ENCODE measurements around the gene ZNF280A.
"Not testable (repeated sequence)": the region's sequence is repeated elsewhere in the genome, so short reads cannot be mapped to it uniquely, and the experiment has no call there.

ZNF280A gene

DNA sequence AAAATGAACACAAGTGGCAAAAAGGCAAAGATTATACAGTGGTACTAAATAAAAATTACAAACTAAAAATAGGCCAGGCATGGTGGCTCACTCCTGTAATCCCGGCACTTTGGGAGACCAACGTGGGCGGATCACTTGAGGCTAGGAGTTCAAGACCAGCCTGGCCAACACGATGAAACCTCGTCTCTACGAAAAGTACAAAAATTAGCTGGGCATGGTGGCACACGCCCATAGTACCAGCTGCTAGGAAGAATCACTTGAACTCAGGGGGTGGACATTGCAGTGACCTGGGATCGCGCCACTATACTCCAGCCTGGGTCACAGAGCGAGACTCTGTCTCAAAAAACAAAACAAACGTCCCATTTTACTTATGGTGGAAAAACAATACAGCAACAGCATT, 36.0 kb downstream of the ZNF280A start:
- H3K36me3 Mint-ChIP-seq, result peaks cover 22% of the 10 kb centered on the region
- peaks cover 2% of the 10 kb centered on the region for H3K4me1 Mint-ChIP-seq
- no peak overlapping the region for H3K27ac Mint-ChIP-seq
- no peaks in the 10 kb centered on the region for H3K9me3 Mint-ChIP-seq
- no peaks in the 10 kb centered on the region for H3K27me3 Mint-ChIP-seq
- ATAC-seq (ENCODE audit: low read depth), result no peak
- no peak overlapping the region for H3K4me3 Mint-ChIP-seq
- no peak for DNase-seq (ENCODE audit: low spot score in 2 of 2)

DNA sequence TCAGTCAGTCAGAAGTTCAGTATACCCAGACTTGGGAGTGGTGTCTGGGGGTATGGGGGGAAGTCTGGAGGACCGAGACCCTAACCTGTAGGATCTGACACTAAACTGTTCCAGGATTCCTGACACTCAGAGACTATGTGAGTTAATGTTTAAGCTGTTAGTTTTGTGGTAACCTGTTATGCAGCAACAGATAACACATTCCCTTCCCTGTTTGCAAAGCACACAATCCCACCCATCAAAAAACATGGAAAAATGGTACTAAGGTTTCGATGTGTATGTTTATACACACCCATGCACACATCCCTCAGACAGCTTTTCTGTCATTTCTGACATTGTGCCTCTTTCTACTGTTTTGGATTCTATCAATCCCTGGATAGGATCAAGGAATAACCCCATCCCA, 39.1 kb downstream of the ZNF280A start:
- Mint-ChIP-seq H3K4me1 (peaks cover 2% of the 10 kb centered on the region), H3K9me3 (no peaks in the 10 kb centered on the region), H3K36me3 (peaks cover 8% of the 10 kb centered on the region), H3K27me3 (no peaks in the 10 kb centered on the region), H3K27ac (no peak overlapping the region), H3K4me3 (no peak overlapping the region)
- ATAC-seq (ENCODE audit: low read depth), result no peak
- no peak for DNase-seq (ENCODE audit: low spot score in 2 of 2)

DNA sequence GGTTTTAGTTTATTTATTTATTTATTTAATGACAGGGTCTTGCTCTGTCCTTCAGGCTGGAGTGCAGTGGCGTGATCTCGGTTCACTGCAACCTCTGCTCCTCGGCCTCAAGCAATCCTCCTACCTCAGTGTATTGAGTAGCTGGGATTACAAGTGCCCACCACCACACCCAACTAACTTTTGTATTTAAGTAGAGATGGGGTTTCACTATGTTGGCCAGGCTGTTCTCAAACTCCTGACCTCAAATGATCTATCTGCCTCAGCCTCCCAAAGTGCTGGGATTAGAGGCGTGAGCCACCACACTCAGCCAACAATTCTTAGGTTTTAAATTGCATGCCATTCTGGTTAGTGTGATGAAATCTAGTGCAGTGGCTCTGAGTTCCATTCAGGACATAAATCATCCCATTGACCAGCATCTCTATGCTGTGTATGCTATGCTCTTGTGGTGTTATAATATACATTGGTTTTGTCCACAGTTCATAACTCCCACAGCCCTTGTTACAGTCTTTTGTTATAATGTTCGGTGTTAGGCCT, 40.0 kb downstream of the ZNF280A start:
- peaks cover 4% of the 10 kb centered on the region for H3K4me1 Mint-ChIP-seq
- no peaks in the 10 kb centered on the region for H3K27me3 Mint-ChIP-seq
- H3K36me3 Mint-ChIP-seq, result peaks cover 4% of the 10 kb centered on the region
- ATAC-seq (ENCODE audit: low read depth) (no peak), DNase-seq (ENCODE audit: low spot score in 2 of 2) (no peak)
- no peak overlapping the region for H3K27ac Mint-ChIP-seq
- H3K9me3 Mint-ChIP-seq, result no peaks in the 10 kb centered on the region
- no peak overlapping the region for H3K4me3 Mint-ChIP-seq

DNA sequence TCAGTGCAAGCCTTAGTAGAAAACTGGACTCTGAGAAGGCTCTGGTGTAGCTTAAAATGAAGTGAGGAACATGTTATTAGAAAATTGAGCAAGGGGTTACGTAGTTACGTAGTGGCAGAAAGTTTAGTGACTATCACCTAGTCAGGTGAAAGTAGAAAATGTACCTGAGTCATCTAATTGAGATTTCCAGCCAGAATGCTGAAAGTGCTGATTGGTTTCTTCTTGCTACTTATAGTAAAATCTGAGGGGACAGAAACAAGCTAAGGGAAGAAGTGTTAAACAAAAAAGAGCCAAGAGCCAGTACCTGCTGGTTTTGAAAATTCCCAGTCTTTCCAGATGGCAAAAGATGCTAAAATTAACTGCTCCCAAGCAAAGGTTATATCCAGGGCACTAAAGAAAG, 41.0 kb downstream of the ZNF280A start:
- H3K9me3 Mint-ChIP-seq, result no peaks in the 10 kb centered on the region
- H3K4me1 Mint-ChIP-seq, result peaks cover 4% of the 10 kb centered on the region
- H3K4me3 Mint-ChIP-seq, result no peak overlapping the region

DNA sequence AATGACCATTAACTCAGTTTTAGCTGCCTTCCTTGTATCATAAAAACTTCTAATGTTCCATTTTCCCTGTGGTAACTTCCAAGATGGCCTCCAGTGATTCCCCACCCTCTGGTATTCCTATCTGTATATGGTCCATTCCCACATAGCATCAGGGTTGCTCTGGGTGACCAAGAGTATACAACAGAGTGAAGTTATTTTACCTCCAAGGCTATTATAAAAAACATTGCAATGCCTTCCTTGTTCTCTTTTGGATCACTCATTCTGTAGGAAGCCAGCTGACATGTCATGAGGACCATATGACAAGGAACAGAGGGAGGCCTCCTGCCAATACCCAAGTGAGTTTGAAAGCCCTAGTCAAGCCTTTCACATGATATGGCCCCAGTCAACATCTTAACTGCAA, 41.6 kb downstream of the ZNF280A start:
- Mint-ChIP-seq H3K36me3 (no peaks in the 10 kb centered on the region), H3K4me3 (no peak overlapping the region), H3K9me3 (no peaks in the 10 kb centered on the region), H3K27me3 (no peaks in the 10 kb centered on the region), H3K27ac (no peak overlapping the region), H3K4me1 (peaks cover 4% of the 10 kb centered on the region)
- DNase-seq (ENCODE audit: low spot score in 2 of 2), result no peak
- no peak for ATAC-seq (ENCODE audit: low read depth)

More for the DNA sequence above, 41.0 kb downstream of the ZNF280A start:
- Mint-ChIP-seq H3K27me3 (no peaks in the 10 kb centered on the region), H3K27ac (no peak overlapping the region), H3K36me3 (no peaks in the 10 kb centered on the region)
- ATAC-seq (ENCODE audit: low read depth) (no peak), DNase-seq (ENCODE audit: low spot score in 2 of 2) (no peak)

DNA sequence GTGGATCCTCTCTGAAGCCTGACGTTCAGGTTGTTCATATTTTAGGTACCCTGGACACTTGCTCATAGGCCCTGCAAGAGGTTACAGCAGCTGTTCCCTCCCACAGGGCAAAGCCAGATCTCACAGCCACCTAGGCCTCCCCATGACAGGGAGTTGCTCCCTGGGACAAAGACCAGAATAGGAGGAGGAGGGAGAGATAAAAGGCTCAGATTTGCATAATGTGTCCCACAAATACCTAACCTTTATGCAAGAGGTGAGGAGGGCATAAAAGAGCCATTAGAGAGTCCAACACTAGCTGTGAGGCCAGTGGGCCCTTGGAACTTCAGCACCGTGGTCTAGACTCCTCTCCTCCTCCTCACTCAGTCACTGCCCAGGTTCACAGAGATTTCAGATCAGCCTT, 45.3 kb downstream of the ZNF280A start:
- H3K4me3 Mint-ChIP-seq, result no peak overlapping the region
- H3K4me1 Mint-ChIP-seq, result peaks cover 2% of the 10 kb centered on the region
- no peak for ATAC-seq (ENCODE audit: low read depth)
- no peaks in the 10 kb centered on the region for H3K36me3 Mint-ChIP-seq
- H3K27me3 Mint-ChIP-seq, result no peaks in the 10 kb centered on the region
- no peak for DNase-seq (ENCODE audit: low spot score in 2 of 2)
- H3K9me3 Mint-ChIP-seq, result no peaks in the 10 kb centered on the region
- H3K27ac Mint-ChIP-seq, result no peak overlapping the region

DNA sequence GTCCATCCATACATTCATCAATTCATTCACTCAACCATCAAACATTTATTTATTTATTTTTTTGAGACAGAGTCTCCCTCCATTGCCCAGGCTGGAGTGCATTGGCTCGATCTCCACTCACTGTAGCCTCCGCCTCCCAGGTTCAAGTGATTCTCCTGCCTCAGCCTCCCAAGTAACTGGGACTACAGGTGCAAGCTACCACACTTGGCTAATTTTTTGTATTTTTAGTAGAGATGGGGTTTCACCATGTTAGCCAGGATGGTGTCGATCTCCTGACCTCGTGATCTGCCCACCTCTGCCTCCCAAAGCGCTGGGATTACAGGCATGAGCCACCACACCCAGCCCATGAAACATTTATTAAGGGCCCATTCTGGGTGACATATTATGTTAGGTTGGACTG, 49.0 kb downstream of the ZNF280A start:
- H3K27me3 Mint-ChIP-seq; H3K36me3 Mint-ChIP-seq; DNase-seq (ENCODE audit: low spot score in 2 of 2); H3K4me3 Mint-ChIP-seq; H3K4me1 Mint-ChIP-seq; H3K9me3 Mint-ChIP-seq; H3K27ac Mint-ChIP-seq; ATAC-seq (ENCODE audit: low read depth): not testable (repeated sequence)

DNA sequence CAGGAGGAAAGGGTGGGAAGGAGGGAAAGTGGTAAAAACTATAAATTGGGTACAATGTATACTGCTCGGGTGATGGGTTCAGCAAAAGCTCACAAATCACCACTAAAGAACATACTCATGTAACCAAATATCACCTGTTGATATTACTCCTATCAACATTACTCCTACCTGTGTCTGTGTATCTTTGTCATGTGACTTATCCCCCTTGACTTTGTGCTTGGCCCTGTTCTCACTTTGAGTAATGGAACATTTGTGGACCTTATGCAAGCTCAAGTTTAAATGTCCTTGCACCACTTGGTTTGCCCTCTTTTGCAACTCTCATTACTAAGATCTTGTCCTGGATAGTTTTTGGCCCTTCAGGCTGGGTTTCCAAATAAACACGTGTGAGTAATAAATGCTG, 50.5 kb downstream of the ZNF280A start:
- Mint-ChIP-seq H3K4me1 (no peaks in the 10 kb centered on the region), H3K27me3 (no peaks in the 10 kb centered on the region), H3K36me3 (peaks cover 3% of the 10 kb centered on the region), H3K27ac (no peak overlapping the region), H3K4me3 (no peak overlapping the region), H3K9me3 (peaks cover 5% of the 10 kb centered on the region)
- ATAC-seq (ENCODE audit: low read depth) (no peak), DNase-seq (ENCODE audit: low spot score in 2 of 2) (no peak)

DNA sequence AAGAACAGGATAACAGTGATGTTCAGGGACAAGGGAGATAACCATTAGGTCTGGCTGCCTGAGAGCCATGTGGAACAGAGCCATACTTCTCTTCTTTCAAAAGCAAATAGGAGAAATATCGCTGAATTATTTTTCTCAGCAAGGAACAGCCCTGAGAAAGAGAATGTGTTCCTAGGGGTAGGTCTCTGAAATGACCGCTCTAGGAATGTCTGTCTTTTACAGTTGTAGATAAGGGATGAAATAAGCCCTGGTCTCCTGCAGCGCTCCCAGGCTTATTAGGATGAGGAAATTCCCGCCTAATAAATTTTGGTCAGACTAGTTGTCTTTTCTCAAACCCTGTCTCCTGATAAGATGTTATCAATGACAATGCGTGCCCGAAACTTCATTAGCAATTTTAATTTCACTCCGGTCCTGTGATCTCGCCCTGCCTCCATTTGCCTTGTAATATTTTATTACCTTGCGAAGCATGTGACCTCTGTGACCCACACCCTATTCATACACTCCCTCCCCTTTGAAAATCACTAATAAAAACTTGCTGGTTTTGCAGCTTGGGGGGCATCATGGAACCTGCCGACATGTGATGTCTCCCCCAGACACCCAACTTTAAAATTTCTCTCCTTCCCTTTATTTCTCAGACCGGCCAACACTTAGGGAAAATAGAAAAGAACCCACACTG, 51.1 kb downstream of the ZNF280A start:
- not testable (repeated sequence) for H3K9me3 Mint-ChIP-seq; H3K4me3 Mint-ChIP-seq; H3K36me3 Mint-ChIP-seq; H3K27ac Mint-ChIP-seq; ATAC-seq (ENCODE audit: low read depth); H3K27me3 Mint-ChIP-seq; H3K4me1 Mint-ChIP-seq; DNase-seq (ENCODE audit: low spot score in 2 of 2)

DNA sequence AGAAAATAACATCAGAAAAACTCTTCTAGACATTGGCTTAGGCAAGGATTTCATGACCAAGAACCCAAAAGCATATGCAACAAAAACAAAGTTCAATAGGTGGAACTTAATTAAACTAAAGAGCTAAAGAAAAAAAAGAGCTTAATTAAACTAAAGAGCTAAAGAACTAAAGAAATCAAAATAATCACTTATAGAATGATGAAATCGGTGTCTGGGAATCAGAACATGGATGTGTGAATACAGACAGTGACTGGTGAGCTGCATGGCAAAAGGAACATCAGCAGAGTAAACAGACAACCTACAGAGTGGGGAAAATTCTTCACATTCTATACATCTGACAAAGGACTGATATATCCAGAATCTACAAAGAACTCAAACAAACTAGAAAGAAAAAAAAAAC, 53.0 kb downstream of the ZNF280A start:
- Mint-ChIP-seq H3K27ac (no peak overlapping the region), H3K36me3 (peaks cover 3% of the 10 kb centered on the region), H3K9me3 (peaks cover 5% of the 10 kb centered on the region), H3K4me1 (peaks cover 7% of the 10 kb centered on the region), H3K4me3 (no peak overlapping the region), H3K27me3 (peaks cover 3% of the 10 kb centered on the region)
- ATAC-seq (ENCODE audit: low read depth), result no peak
- no peak for DNase-seq (ENCODE audit: low spot score in 2 of 2)

DNA sequence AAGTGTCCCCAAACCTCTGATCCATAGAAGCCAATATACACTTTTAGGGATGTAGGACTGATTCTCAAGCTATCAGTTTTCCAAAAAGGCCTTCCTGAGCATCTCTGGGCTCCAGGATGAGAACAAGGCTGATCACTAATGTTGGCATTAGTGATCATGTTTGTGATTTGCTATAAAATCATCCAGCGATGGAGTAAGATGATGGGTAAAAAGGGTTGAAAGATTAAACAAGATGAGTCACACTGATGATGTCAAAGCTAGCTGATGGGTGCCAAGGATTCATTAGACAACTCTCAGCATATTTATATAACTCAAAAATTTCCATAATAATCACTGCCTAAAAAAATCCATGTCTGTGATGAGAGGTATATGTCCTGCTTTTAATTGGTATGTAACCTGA, 54.3 kb downstream of the ZNF280A start:
- no peak for DNase-seq (ENCODE audit: low spot score in 2 of 2)
- ATAC-seq (ENCODE audit: low read depth), result no peak
- Mint-ChIP-seq H3K4me3 (no peak overlapping the region), H3K27me3 (peaks cover 3% of the 10 kb centered on the region), H3K9me3 (peaks cover 5% of the 10 kb centered on the region), H3K27ac (no peak overlapping the region), H3K4me1 (peaks cover 7% of the 10 kb centered on the region), H3K36me3 (peaks cover 3% of the 10 kb centered on the region)

DNA sequence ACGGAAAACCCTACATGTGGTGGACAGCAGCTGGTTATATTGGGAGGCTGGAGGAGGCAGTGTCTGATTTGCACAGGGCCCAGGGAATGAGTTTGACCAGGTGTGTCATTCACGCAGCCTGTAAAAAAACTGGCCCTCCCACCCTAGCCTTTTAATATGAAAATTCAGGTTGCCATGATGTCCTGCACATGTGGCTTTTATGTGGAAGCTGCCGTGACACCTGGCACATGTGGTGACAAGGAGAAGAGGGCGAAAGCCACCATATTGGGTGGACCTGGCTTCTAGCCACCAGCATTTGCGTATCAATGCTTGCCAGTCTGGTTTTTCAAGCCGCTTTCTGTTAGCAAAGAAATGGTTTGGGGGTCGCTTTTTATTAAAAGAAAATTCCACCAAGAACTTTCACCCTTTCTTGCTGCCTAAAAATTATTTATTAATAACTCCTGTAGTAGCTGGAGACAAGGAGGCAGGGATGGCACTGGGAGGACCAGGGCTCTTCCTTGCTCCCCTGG, 54.9 kb downstream of the ZNF280A start:
- Mint-ChIP-seq H3K4me3 (no peak overlapping the region), H3K27me3 (peaks cover 3% of the 10 kb centered on the region), H3K27ac (no peak overlapping the region), H3K36me3 (peaks cover 3% of the 10 kb centered on the region), H3K4me1 (peaks cover 7% of the 10 kb centered on the region), H3K9me3 (peaks cover 8% of the 10 kb centered on the region)
- ATAC-seq (ENCODE audit: low read depth) (no peak), DNase-seq (ENCODE audit: low spot score in 2 of 2) (no peak)

DNA sequence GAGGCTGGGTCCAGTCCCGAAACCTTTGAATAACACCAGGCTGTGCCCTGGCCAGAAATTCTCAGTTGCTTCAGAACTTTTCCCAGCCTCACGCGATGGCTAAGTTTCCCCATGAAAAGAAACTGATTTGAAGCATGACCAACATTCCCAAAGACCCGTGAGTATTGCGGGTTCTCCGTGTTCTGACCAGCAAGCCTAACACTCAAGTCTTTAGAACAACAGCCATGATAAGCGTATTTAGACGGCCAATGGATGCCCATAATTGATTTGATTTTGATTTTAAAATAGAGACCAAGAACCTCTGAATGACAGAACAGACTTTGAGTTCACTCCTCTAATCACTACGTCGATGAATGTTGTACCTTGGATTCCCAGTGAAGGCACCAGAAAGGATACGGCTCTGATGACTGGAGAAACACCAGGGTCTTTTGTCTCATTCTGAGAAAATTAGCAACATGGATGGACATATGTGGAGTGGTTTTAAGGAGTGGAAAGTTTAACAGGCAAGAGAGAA, 55.5 kb downstream of the ZNF280A start:
- peaks cover 8% of the 10 kb centered on the region for H3K9me3 Mint-ChIP-seq
- peaks cover 3% of the 10 kb centered on the region for H3K27me3 Mint-ChIP-seq
- no peak overlapping the region for H3K27ac Mint-ChIP-seq

DNA sequence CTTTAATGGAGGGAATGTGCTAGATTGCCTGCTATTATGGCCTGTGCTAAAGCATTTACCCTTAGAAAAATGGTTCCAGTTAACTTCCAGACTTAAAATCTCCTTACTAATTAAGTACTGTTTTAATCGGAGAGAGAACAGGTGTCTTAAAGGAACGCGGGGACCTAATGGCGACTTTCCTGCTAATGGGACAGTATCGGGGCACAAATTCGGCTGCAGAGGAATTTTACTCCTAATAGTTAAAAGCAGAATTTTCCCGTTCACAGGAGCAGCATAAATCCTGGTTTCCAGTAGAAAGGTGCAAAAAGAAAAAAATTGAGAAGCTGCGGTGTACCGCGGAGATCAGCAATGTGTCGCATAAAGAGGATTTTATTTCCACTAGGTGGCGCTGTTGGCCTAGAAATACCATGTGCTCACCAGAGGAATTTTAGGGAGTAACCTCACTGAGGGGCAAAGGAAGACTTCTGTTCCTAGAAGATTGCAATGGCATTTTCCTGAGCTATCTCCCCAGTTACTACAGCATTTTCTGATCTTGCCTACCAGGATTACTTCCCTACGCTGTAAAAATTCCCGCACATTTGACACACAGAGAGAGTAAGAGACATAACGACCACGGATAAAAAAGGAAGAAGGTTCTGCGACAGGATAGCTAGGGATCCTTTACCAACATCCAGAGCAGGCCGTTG, 56.1 kb downstream of the ZNF280A start:
- DNase-seq (ENCODE audit: low spot score in 2 of 2), result peak; percentile 47 to 71
- Mint-ChIP-seq H3K9me3 (peaks cover 4% of the 10 kb centered on the region), H3K27ac (no peak overlapping the region), H3K36me3 (no peaks in the 10 kb centered on the region), H3K4me1 (peaks cover 7% of the 10 kb centered on the region), H3K4me3 (no peak overlapping the region), H3K27me3 (peaks cover 3% of the 10 kb centered on the region)
- peak; percentile 78 for ATAC-seq (ENCODE audit: low read depth)

More for the DNA sequence above, 55.5 kb downstream of the ZNF280A start:
- Mint-ChIP-seq H3K4me3 (no peak overlapping the region), H3K36me3 (peaks cover 3% of the 10 kb centered on the region), H3K4me1 (peaks cover 7% of the 10 kb centered on the region)
- ATAC-seq (ENCODE audit: low read depth) (no peak), DNase-seq (ENCODE audit: low spot score in 2 of 2) (no peak)

All from memory B cell (primary cell).